Peyer's patch (tissue), 4 donors: ENCODE measurements around the gene RCL1. TPM values are rescaled to one million over a fixed set of nuclear protein-coding genes. Genes with fewer than 3 reads are reported as not detected.
"Not testable (repeated sequence)": the region's sequence is repeated elsewhere in the genome, so short reads cannot be mapped to it uniquely, and the experiment has no call there.

Source experiments
- DNase-seq, 3 donors: peaks; one replicate each; pipeline ENCODE4 v3.0.0-alpha.2; 2017 to 2019
- H3K27ac ChIP-seq, 4 donors: fragments of 200-600 bp; sonication (generic); one replicate each; pipeline ENCODE4 v1.5.1; 2016 to 2019
- H3K27me3 ChIP-seq, 2 donors: fragments of 200-600 bp; sonication (generic); one replicate each; pipeline ENCODE4 v1.5.1; 2019
- H3K36me3 ChIP-seq, 3 donors: fragments of 200-600 bp; sonication (generic); one replicate each; pipeline ENCODE4 v1.5.1; 2016 to 2019
- H3K4me1 ChIP-seq, 4 donors: fragments of 200-600 bp; sonication (generic); one replicate each; pipeline ENCODE4 v1.5.1; 2016 to 2019
- H3K4me3 ChIP-seq, 4 donors: fragments of 200-600 bp; sonication (generic); 1 replicate in 3 of 4; 2 replicates in 1 of 4; pipeline ENCODE4 v1.5.1; 2016 to 2019; ENCODE audit warnings: mild to moderate bottlenecking in 1 of 4
- H3K9me3 ChIP-seq, 4 donors: fragments of 200-600 bp; sonication (generic); one replicate each; pipeline ENCODE4 v1.5.1; 2016 to 2019; ENCODE audit warnings: mild to moderate bottlenecking in 1 of 4
- POLR2A ChIP-seq, 2 donors: fragments of 450-650 bp; IDR thresholded peaks; one replicate each; pipeline ENCODE4 v1.5.1; 2017; ENCODE audit warnings: antibody characterized with exemption in 2 of 2, mild to moderate bottlenecking in 2 of 2, moderate library complexity in 2 of 2
- total RNA-seq, 4 donors: library from RNA; depleted of rRNA; stranded (reverse); fragments of >200 nt; gene quantifications; one replicate each; pipeline ENCODE4 v1.1.0, GENCODE V29; 2016
- TF ChIP-seq, protein P1 (sequence below), 6 experiments: fragments of 450-650 bp in 4 of 6; fragments of 200-600 bp in 2 of 6; sonication (generic) in 1 of 6; IDR thresholded peaks; one replicate each; pipeline ENCODE4 v1.5.1; 2017 to 2019; ENCODE audit warnings: antibody characterized with exemption in 6 of 6, mild to moderate bottlenecking in 3 of 6, moderate library complexity in 1 of 6

RCL1 gene
- total RNA-seq, 4 donors from 2014 or later, result 7.4 to 28.1 (median 19.5) TPM

DNA sequence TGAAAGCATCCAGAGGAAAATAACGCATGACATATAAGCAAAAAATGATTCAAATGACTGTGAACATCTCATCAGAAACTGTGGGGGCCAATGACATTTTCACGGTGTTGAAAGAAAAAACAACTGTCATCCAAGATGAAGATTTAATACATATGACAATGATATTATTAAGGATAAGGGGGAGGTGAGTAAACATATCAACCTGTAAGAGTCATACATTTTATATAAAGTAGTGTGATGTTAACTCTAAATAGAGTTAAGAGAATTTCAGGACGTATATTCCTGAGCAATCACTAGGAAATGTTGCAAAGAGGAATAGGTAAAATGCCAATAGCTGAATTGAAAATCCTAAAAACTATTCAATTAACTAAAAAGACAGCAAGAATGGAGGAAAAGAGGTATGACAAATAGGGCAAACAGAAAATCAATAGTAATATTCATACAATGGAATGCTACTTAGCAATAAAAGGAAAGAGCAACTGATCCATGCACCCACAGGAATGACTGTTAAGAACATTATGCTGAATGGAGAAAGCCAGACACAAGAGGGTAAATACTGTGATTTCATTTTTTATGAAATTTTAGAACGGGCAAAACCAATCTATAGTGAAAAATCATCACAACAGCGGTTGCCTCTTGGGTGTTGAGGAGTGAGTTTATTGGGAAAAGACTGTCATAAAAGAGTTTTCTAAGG is 99.9 kb downstream of the RCL1 start:
- H3K36me3 ChIP-seq, result no peaks in the 10 kb centered on the region
- DNase-seq, result no peak
- H3K27ac ChIP-seq, result no peak overlapping the region
- no peak for TF ChIP-seq POLR2A (IDR thresholded peaks at IDR 0.05)
- TF ChIP-seq, protein P1, sequence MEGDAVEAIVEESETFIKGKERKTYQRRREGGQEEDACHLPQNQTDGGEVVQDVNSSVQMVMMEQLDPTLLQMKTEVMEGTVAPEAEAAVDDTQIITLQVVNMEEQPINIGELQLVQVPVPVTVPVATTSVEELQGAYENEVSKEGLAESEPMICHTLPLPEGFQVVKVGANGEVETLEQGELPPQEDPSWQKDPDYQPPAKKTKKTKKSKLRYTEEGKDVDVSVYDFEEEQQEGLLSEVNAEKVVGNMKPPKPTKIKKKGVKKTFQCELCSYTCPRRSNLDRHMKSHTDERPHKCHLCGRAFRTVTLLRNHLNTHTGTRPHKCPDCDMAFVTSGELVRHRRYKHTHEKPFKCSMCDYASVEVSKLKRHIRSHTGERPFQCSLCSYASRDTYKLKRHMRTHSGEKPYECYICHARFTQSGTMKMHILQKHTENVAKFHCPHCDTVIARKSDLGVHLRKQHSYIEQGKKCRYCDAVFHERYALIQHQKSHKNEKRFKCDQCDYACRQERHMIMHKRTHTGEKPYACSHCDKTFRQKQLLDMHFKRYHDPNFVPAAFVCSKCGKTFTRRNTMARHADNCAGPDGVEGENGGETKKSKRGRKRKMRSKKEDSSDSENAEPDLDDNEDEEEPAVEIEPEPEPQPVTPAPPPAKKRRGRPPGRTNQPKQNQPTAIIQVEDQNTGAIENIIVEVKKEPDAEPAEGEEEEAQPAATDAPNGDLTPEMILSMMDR (IDR thresholded peaks at IDR 0.05), result no peak
- no peaks in the 10 kb centered on the region for H3K27me3 ChIP-seq
- H3K4me1 ChIP-seq, result no peaks in the 10 kb centered on the region
- no peaks in the 10 kb centered on the region for H3K9me3 ChIP-seq
- no peak overlapping the region for H3K4me3 ChIP-seq

DNA sequence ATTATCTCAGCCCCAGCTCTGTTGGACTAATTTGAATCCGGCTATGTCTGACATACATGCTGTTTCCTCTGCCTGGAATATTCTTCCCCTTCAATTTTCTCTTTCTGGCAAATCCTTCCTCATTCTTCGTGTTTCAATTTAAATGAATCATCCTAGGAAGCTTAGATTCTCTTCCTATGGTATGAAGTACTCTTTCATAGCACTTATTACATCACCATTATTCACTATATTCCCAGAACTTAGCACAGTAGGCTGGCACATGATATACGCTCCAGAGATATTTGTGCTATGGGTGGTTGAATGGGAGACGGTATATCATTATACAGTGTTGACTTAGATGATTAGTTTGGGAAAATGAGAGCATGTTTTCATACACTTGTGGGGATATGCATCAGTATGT is 101.3 kb downstream of the RCL1 start:
- H3K27me3 ChIP-seq, result no peaks in the 10 kb centered on the region
- no peak for DNase-seq
- TF ChIP-seq, protein P1 (IDR thresholded peaks at IDR 0.05), result no peak
- no peak for TF ChIP-seq POLR2A (IDR thresholded peaks at IDR 0.05)

DNA sequence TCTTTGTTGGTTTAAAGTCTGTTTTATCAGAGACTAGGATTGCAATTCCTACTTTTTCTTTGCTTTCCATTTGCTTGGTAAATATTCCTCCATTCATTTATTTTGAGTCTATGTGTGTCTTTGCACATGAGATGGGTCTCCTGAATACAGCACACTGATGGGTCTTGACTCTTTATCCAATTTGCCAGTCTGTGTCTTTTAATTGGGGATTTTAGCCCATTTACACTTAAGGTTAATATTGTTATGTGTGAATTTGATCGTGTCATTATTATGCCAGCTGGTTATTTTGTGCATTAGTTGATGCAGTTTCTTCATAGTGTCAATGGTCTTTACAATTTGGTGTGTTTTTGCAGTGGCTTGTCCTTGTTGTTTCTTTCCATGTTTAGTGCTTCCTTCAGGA is 107.1 kb downstream of the RCL1 start:
- DNase-seq, H3K4me1 ChIP-seq, H3K27me3 ChIP-seq, H3K9me3 ChIP-seq, H3K36me3 ChIP-seq, H3K27ac ChIP-seq, H3K4me3 ChIP-seq: not testable (repeated sequence)

More for the DNA sequence above, 101.3 kb downstream of the RCL1 start:
- Histone ChIP-seq H3K9me3 (no peaks in the 10 kb centered on the region), H3K27ac (no peak overlapping the region), H3K36me3 (no peaks in the 10 kb centered on the region), H3K4me3 (no peak overlapping the region), H3K4me1 (no peaks in the 10 kb centered on the region)

DNA sequence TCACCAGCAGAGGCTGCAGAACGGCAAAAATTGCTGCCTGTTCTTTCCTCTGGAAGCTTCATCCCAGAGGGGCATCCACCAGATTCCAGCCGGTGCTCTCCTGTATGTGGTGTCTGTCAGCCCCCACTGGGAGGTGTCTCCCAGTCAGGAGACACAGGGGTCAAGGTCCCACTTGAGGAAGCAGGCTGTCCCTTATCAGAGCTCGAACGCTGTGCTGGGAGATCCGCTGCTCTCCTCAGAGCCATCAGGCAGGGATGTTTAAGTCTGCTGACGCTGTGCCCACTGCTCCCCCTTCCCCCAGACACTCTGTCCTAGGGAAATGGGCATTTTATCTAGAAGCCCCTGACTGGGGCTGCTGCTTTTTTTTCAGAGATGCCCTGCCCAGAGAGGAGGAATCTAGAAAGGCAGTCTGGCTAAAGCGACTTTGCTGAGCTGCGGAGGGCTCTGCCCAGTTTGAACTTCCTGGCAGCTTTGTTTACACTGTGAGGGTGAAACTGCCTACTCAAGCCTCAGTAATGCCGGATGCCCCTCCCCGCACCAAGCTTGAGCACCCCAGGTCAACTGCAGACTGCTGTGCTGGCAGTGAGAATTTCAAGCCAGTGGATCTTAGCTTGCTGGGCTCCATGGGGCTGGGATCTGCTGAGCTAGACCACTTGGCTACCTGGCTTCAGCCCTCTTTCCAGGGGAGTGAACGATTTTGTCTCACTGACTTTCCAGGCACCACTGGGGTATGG is 108.8 kb downstream of the RCL1 start:
- not testable (repeated sequence) for H3K9me3 ChIP-seq, H3K27ac ChIP-seq, H3K27me3 ChIP-seq, H3K36me3 ChIP-seq, H3K4me1 ChIP-seq
- peak; percentile 35 to 77 (median 60) for DNase-seq
- H3K4me3 ChIP-seq, result peak overlapping the region in 2 of 4 donors; percentile 10 to 39

DNA sequence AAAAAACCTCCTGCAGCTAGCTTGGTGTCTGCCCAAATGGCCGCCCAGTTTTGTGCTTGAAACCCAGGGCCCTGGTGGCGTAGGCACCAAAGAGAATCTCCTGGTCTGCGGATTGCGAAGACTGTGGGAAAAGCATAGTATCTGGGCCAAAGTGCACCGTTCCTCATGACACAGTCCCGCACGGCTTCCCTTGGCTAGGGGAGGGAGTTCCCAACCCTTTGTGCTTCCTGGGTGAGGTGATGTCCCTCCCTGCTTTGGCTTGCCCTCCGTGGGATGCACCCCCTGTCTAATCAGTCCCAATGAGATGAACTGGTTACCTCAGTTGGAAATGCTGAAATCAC is 109.4 kb downstream of the RCL1 start:
- H3K4me3 ChIP-seq, result peak overlapping the region in 2 of 4 donors; percentile 10 to 39
- no peak overlapping the region for H3K27ac ChIP-seq
- H3K4me1 ChIP-seq, result peaks cover 0 to 7% (median 0%) of the 10 kb centered on the region in 4 donors
- no peak for DNase-seq
- no peaks in the 10 kb centered on the region for H3K36me3 ChIP-seq
- TF ChIP-seq, protein P1 (IDR thresholded peaks at IDR 0.05), result no peak
- no peak for TF ChIP-seq POLR2A (IDR thresholded peaks at IDR 0.05)
- no peaks in the 10 kb centered on the region for H3K27me3 ChIP-seq
- H3K9me3 ChIP-seq, result no peaks in the 10 kb centered on the region

DNA sequence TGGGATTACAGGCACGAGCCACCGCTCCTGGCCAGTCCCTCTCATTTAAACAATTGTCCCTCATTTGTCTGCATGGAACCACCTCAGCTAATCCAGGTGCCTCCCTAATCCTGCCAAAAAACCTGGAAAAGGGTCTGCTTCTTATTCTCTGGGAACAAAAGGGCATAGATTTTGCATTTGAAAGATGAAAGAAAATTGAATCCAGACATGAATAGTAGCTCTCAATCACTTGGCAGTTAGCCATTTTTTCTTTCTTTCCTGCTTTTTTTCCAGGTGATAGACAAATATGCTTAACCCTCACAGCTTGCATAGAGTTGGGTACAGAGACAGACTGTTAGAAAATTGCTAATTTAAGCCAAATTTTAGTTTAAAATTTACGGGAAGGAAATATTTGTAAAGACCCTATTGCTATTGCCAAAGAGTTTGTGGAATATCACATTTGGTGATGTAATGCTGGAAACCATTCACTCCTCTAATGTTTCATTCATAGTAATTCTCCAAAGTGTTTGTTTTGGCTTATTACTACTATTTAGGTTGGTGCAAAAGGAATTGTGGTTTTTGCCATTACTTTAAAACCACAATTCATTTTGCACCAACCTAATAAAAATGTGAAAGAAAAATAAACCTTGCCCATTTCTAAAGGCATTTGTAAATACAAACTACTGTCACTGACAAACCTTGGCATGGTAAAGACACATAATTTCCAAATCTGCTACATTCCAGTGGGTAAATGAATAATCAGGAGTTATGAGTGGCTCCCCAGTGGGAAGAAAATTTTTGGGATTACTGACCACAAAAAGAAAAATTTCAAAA is 111.8 kb downstream of the RCL1 start:
- Histone ChIP-seq H3K9me3 (no peaks in the 10 kb centered on the region), H3K27me3 (no peaks in the 10 kb centered on the region), H3K4me1 (peaks cover 0 to 7% (median 0%) of the 10 kb centered on the region in 4 donors), H3K27ac (no peak overlapping the region), H3K4me3 (no peak overlapping the region), H3K36me3 (no peaks in the 10 kb centered on the region)
- TF ChIP-seq, protein P1 (IDR thresholded peaks at IDR 0.05), result no peak
- no peak for TF ChIP-seq POLR2A (IDR thresholded peaks at IDR 0.05)
- DNase-seq, result no peak
